GM18867 (cell line): ENCODE results near the gene ATOH8.
A peak's percentile ranks its signal among the peaks of the same experiment; 100 is the strongest.

Experiments used
- ATAC-seq: cut with Tn5 transposase; IDR thresholded peaks from one replicate; pipeline ENCODE4 v1.9.1; 2021; ENCODE audit warnings: mild to moderate bottlenecking, moderate library complexity; ENCODE audit not compliant: unreplicated experiment

ATOH8 gene

DNA sequence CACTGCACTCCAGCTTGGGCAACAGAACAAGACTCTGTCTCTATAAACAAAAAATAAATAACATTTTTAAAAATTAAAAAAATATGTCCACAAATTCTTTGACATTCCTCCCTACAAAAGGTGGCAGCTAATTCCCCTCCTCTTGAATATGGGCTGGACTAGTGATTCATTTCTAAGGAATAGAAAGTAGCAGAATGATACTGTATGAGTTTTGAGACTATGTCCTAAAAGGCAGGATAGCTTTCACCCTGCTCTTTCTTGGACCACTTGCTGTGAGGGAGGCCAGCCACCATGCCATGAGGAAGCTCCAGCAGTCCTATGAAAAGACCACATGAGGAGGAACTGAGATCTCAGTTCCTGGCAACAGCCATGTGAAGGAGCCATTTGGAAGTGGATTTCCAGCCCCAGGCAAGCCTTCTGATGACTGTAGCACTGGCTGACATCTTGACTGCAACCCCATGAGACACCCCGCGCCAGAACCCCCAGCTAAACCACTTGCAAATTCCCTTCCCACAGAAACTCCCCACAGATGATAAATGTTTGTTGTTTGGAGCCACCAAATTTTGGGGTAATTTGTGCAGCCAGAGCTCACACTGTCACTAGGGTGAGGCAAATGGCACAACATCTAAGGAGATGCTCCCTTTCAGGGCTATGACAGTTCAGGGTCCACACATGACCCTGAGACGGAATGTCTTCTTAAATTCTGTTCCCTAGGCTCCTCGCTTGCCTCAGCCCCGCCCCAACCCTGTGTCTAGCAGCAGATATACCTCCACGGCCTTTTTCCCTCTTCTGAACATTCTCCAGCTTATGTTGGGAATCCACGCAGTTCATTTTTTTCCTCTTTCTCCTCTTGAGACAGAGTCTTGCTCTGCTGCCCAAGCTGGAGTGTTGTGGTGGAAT is 17.1 kb upstream of the ATOH8 start:
- ATAC-seq, result no peak

DNA sequence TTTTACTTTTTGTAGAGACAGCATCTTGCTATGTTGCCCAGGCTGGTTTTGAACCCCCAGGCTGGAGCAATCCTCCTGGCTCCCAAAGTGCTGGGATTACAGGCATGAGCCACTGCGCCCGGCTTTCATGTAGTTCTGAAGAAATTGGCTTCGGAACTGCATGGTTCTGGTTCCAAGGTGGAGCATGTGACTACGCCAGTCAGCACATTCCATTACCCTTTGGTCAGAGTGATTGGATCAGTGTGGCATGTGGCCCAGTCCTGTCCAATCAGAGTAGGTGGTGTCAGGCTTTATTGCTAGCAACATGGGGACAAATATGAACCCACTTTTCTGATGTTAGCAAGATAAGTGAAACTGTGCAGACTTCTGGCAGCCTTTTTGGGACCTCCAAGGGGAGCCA is 16.3 kb upstream of the ATOH8 start:
- no peak for ATAC-seq

DNA sequence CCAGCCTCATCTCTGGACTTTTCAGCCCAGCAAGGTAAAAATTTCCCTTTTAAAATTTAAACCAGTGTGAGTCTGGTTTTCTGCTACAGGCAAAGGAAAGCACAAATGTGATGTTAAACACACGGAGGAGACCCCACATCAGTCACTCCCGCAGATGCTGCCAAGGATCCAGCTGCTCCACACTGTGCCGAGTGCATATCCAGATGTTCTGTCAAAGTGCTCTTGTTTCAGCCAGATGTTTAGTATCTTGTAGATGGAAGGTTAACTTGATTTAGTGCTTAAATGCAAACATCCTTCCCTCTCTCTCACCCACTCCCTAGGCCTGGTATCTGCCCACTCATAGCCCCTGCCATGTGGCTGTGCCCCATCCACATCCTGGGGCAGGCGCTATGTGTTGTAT is 15.8 kb upstream of the ATOH8 start:
- no peak for ATAC-seq

DNA sequence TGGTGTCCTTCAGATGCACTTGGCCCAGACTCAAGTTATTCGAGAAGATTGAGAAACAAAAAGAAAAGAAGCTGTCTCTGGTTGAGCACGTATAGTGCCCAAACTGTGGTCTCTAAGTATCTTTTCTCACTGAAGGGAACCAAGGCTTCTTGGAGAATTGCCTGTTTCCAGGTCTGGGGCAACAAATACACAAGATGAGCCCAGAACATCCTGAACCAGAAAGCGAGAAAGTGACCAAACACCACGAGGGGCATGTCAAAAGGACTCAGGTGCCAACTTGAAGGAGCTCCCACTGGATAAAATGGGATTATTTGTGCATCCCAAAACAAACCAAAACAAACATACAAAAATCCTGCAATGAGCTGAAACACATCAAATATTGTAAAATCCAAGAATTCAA is 13.6 kb upstream of the ATOH8 start:
- no peak for ATAC-seq

DNA sequence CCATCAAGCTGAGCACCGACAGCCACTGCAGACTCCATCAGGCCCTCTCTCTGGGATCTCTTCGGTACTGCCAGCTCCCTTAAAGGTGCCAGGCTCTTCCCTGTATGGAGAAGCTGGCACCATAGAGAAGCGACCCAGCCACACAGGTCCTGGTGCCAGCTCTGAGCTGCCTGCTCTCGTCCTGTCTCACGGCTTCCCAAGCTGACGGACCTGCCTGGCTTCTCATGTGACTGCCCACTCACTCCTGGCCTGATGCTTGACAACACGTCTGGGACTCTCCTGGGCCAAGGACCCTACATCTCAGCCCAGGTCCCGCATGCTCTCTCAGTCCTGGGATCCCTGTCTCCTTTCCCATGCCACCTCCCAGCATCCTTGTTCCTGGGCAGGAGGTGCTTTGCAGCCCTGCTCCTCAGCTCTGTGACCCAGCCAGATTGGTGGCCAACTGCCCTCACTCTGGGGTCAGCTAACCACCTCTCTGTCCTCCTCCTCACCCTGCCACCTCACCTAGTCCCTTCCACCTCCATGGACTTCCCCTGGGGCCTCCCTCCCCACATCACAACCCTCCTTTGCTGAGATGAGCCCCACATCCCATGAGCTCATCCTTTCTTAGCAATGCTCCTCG is 12.5 kb upstream of the ATOH8 start:
- no peak for ATAC-seq

DNA sequence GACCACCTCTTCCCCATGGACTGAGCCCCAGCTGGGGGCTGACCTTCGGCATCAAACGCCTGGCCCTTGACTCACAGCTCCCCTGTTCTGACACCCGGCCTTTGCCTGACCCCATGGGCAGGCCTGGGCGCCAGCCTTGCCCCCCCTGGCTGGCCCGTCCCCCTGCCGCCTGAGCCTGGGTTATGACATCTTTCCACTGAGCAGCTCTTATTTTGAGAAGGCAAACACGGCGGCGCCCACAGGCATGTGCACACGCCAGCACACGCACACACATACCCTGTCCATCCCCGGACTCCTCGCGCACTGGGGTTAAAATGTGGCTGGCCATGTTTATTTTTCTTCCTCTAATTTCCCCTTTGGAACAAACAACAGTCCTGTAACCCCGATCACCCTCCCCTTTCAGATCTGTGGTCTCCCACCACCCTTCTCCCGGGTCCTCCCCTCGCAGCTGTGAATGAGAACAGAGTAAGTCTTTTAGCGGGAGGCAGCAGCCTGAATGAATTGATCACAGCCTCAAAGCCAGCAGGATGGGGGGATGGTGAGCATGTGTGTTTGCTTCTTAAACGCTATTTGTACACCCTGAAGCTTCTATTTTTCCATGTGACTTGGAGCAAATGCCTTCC is 11.8 kb upstream of the ATOH8 start:
- no peak for ATAC-seq

DNA sequence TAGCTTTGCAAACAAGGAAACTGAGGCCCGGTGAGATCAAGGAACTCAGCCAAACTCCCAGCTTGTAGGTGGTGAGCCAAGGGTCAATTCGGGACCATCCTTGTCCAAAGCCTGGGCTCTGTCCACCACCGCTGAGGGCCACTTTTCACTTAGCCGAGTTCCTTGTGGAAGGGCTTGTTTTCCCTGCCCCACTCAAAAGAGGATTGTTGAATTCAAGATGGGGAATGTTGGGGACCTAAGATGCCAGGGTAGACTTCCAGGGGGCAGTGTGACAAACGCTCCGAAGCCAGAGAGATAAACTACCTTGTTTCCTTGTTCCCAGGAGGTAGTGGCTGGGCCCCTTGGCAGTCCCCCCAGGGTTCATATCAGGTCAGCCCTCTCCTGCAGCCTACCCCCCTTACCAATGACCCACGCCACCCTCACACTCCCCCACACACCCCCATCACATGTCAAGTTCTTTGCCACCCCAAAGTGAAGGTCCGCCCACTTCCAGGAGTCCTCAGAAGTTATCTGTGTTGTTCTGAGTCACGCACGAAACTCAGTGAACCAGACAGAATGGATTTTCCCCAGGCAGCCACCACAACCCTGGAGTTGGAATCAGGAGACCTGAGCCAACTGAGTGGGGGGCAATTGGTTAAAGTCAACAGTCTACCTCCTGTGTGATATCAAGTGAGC is 10.3 kb upstream of the ATOH8 start:
- ATAC-seq, result no peak

DNA sequence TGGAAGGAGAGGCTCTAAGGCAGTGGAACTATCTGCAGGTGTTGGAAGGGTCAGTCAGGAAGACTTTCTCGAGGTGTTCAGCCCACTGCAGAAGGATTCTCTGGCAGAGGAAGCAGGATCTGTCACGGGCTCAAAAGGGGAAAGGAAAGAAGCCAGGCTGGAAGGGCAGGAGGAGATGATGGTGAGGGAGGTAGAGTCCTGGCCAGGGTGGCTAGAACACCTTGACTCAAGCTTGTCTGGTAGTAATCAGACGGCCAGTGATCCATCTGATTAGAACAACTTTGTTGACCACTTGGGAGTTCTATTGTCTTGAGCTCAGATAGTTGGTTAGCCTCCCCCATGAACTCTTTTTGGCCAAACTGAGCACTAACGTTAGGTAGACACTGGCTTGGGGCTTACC is 9.7 kb upstream of the ATOH8 start:
- no peak for ATAC-seq

DNA sequence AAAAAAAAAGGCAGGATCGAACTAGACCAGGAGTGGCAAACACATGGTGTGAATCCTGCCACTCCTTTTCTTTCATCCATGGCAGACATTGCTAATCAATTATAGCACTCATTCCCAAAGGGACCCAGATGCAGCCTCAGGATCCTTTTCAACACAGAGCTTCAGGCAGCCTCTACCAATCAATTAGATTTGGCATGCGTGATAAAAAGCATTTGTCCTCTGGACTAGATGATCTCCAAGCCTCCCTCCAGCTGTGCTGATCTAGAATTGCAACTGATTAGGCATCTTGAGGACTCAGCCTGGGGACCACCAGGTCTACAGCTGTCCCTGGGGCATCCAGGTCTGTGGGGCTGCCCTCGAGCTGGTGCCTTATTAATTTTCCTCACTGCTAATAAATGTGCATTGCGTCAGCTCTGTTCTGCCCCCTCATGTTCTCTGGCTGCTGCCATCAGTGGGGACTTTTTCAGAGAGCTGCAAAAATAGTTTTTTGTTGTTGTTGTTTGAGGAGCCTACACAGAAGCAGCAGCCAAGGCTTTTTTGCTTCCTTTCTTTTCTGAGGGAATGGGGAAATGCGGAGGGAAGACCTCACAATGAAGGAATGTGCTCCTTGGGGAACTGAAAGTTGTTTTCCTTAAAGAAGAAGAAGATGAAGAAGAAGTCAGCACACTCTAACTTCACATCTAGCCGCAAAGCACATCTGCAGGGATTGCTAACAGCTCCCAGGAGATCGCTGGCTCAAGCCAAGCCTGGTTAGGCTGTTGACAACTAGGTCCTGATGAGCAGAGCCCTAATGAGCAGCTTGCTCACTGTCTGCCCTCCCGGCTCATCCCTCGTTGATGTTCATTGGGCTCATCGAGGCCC is 8.8 kb upstream of the ATOH8 start:
- no peak for ATAC-seq

DNA sequence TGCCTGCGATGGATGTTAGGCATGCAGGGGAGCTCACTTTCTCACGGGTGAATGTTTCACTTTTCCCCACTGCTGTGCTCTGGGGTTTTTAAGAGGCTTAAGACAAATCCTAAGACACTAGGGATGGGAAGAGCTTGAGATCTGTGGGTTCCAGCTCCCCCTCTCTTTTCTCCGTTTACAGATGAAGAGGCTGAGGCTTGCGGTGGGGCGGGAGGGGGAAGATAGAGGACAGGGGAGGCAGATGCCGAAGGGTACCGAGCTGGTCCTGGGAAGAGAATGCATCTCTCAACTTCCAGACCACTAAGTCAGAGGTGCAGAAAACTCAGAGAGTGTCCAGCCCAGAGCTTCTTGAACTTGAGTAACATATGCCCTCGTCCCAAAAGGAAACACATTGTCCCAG is 8.2 kb upstream of the ATOH8 start:
- no peak for ATAC-seq

DNA sequence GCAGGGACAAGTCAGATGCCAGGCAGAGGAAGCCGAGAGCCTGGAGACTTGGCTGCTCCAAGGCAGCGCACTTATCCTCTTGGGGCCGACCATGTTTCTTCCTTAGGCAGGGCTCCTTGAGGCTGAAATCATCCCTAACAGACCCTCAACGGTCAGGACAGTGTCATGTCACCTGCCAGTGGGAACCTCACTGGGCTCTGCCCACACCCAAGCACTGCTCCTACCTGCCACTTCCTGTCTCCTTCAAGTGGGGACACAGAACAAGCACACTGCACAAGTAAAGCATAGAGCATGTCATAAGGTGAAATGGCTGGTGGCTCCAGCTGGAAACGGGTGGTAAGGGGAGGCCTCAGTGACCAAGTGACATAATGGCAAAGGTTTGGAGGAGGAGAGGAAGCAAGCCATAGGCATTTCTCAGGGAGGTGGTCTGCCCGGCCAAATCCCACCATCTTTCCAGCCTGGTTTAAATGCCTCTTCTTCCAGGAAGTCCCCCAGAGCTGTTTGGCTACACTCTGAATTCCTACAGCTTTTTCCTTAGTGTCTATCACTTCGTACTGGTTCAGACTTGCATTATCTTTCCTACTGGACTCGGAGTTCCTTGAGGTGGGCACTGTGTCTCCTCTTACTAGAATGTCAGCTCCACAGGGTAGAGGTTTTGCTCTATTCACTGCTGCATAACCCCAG is 7.3 kb upstream of the ATOH8 start:
- no peak for ATAC-seq

DNA sequence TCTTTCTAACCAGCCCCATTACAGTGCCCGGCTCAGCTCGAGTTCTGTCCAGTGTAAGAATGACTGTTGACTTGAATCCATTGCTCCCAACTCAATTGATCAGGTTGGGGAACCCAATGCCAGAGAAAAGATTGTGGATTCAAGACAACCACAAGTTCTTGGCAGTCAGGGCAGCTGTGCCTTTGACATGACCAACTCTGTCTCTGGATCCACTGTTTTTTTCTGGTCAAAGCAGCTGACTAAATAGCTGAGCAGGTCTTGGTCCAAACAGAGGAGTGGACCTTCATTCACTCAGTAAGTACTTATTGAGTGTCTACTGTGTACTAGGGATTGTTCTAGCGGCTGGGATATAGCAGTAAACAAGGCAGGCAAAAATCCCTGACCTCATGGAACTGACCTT is 6.3 kb upstream of the ATOH8 start:
- no peak for ATAC-seq

DNA sequence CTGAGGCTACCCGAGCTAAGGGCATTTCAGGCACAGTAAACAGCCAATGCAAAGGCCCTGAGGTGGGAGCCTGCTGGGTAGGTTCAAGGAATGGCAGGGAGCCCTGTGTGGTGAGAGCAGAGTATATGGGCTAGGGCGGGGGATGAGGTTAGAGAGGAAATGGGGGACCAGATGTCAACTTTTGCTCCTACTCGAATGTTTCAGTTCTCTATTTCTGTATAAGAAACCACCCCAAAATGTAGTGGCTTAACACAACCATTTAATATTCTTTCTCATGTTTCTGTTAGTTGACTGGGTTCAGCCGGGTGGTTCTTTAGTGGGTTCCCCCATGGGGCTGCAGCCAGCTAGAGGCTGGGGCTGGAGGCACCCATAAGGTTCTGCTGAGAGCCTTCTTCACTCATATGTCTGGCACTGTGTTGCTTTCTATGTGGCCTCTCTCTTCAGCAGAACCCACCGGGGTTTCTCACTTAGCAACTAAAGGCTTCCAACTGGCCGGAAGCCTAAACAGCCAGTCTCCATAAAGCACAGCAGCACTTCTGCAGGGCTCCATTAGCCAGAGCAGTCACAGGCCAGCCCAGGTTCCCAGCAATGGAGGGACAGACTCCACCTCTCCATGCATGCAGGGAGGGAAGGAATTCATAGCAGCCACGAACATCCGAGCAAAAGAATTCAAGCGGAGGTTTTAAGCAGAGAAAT is 5.6 kb upstream of the ATOH8 start:
- peak; percentile 80 for ATAC-seq

DNA sequence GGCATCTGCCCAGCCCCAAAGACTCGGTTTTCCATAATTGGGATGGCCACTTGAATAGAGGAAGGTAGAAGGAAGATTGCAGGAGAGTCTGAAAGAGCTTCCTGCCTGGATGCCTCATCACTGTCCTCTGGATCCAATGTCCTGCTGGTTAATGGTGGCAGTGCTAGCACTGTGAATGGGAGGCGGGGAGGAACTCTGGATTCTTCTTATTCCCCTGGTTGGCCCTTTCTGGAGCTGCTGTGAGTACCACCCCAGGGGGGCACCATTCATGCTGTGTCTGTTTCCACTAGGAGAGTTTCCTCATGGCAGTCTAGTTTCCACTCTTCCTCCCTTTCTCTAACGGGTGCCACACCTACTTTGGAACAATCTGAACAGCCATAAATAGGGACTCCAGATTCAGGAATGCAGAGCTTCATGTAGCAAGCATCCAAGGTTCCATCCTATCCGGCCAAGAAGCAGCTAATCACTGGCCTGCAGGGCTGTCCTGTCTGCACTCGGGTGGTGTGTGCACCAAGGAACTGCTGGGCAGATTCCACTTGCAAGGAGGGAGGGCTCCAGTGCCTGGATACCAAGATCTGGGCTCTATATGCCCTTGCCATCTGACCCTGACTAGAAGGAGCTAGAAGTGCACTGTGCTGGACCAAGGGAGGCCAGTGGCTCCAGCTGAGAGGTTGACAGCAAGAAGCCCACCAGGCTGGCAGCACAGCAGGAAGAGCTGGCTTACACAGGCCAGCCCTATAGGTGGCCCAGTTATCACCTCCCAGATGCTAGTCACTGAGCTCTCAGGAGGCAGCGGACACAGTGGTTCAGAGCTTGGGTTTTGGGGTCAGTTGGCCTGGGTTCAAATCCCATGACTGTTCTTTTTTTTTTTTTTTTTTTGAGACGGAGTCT is 4.6 kb upstream of the ATOH8 start:
- no peak for ATAC-seq

DNA sequence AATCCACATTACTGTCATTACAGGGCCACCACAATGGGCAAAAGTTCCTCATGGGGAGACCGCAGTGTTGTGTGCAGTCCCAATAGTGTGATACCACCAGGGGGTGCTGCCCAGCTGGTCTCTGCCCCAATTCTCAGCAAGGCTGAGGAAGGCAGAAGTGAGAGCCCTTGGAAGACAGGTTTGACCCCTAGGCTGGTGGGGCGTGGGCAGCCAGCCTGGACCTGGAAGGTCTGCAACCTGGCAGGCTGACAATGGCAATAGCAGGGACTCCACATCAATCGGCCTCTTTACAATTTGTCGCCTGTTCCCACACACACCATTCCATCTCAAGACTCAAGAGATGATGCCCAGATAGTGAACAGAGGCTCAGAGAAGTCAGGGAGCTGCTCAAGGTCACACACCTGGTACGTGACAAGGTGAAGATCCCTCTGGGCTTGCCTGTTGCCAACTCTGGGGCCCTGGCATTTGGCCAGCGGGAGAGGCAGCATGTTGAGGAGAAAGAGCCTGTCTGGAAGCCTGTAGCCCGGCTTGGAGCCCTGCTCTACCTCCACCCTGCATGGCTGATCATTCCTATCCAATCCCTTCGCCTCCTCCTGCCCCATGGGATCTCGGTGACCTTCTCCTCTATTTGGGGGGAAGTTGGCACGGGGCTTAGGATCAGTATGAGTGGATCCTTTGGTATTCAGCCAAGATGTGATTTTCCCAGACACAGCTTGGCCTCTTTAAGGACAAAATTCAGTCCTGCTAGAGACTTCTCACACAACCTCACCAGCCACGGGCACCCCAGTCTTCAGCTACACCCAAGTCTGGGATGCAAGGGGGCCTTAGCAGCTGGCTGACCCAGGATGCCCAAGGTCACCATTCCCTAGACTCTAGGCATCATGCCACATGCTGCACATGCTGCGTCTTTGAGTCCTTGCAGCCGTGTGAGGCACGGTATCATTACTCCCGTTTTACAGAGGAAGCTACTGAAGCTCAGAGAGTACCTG is 2.9 kb upstream of the ATOH8 start:
- ATAC-seq, result no peak

DNA sequence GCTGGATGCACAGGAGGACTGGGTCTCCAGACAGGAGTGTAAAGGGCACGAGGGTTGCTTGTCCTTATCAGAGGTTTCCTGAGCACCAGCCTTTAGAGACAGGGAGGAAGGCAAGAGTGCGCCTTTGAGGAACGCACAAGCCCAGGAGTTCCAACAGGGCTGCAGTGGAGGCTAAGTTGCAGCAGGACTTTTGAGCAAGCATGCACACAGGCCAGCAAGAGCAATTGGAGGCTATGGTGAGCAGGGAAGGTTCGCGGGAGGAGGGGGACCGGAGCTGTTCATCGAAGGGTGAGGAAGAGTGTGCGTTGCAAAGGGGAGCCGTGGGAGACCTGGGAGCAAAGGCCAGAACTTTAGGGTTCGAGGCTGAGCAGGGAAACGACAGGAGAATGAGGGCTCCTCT is 2.2 kb upstream of the ATOH8 start:
- no peak for ATAC-seq

DNA sequence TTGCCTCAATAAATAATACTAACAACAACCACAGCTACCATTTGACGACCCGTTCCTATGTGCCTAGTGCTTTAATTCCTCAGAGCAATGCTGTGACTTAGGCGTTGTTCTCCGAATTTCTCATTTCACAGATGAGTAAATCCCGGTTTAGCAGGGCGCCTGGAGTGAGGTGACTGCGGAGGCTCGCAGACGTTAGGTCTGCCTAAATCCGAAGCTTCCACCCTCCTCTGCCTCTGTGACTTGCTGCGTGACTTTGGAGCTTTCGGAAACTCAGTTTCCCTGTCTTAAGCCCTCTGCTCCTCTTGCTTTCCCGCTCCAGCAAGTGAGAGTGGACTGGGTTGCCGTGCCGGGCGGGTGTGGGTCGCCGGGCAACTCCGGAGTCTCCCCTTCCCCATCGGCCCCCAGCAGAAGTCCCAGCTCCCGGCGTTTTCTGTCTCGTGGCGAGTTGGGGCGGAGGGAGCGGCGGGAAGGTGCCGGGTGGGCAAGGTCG is 711 bp upstream of the ATOH8 start:
- no peak for ATAC-seq
